Testis (tissue), 2 donors: ENCODE results near the gene KRT8.

Source experiments
- POLR2A ChIP-seq: fragments of 450-650 bp; IDR thresholded peaks from one replicate; pipeline ENCODE4 v1.6.1; 2017; ENCODE audit warnings: antibody characterized with exemption, mild to moderate bottlenecking, moderate library complexity
- TF ChIP-seq, protein P1 (sequence below), 3 experiments: fragments of 450-650 bp in 2 of 3; fragments of 200-600 bp in 1 of 3; sonication (generic) in 1 of 3; IDR thresholded peaks; one replicate each; pipeline ENCODE4 v1.5.1; 2016 to 2019; ENCODE audit warnings: antibody characterized with exemption in 3 of 3, mild to moderate bottlenecking in 2 of 3, moderate library complexity in 1 of 3

DNA sequence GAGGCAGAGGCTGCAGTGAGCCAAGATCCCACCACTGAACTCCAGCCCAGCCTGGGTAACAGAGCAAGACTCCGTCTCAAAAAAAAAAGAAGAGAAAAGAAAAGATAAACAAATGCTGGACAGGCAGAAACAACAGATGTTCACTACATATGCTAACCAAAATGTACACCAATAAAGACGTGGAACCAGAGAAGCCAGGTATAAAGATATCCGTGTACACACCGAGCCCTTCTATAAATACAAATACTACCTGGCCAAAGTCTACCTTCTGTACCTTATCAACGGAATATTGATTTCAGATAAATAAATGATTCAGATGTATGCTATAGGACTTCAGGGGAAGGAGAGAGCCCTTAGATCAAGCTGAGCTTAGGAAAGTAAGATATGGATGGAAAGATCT, 10.8 kb upstream of the KRT8 start:
- TF ChIP-seq, protein P1, sequence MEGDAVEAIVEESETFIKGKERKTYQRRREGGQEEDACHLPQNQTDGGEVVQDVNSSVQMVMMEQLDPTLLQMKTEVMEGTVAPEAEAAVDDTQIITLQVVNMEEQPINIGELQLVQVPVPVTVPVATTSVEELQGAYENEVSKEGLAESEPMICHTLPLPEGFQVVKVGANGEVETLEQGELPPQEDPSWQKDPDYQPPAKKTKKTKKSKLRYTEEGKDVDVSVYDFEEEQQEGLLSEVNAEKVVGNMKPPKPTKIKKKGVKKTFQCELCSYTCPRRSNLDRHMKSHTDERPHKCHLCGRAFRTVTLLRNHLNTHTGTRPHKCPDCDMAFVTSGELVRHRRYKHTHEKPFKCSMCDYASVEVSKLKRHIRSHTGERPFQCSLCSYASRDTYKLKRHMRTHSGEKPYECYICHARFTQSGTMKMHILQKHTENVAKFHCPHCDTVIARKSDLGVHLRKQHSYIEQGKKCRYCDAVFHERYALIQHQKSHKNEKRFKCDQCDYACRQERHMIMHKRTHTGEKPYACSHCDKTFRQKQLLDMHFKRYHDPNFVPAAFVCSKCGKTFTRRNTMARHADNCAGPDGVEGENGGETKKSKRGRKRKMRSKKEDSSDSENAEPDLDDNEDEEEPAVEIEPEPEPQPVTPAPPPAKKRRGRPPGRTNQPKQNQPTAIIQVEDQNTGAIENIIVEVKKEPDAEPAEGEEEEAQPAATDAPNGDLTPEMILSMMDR (IDR thresholded peaks at IDR 0.05) = no peak
- no peak for TF ChIP-seq POLR2A
